K562 (cell line): ENCODE data around the gene ZNF800. TPM values are rescaled to one million over a fixed set of nuclear protein-coding genes. Genes with fewer than 3 reads are reported as not detected.

Experiments used
- CBX5 ChIP-seq: IDR thresholded peaks from 2 replicates; pipeline ENCODE4 v1.6.1; 2014; ENCODE audit warnings: low read depth, borderline replicate concordance
- ELF1 ChIP-seq: fragments of 200-800 bp; sonication (Bioruptor generic); IDR thresholded peaks from 2 replicates; pipeline ENCODE4 v1.6.1; 2016; ENCODE audit warnings: missing genetic modification characterization, missing compliant biosample characterization
- FOXP4 ChIP-seq: sonication (generic); formaldehyde crosslinking; IDR thresholded peaks from 2 replicates; pipeline ENCODE4 v1.8.0; 2022; ENCODE audit warnings: mild to moderate bottlenecking, missing genetic modification reagents, borderline replicate concordance
- GTF2B ChIP-seq: IDR thresholded peaks from 2 replicates; pipeline ENCODE4 v1.6.1; 2011; ENCODE audit not compliant: insufficient read length; ENCODE audit errors: extremely low read depth
- HMG20A ChIP-seq: fragments of 450-650 bp; formaldehyde crosslinking; conservative IDR thresholded peaks from 2 replicates; pipeline ENCODE4 v1.4.0; 2020; ENCODE audit warnings: mild to moderate bottlenecking, mixed read lengths
- HNRNPL ChIP-seq: fragments of 200-400 bp; formaldehyde crosslinking; IDR thresholded peaks from 2 replicates; pipeline ENCODE4 v1.6.1; 2017; ENCODE audit warnings: low read depth, mild to moderate bottlenecking, low read length
- KDM1A ChIP-seq, 2 experiments: fragments of 450-650 bp; IDR thresholded peaks; 2 replicates each; pipeline ENCODE4 v1.6.1; 2016; ENCODE audit warnings: mild to moderate bottlenecking in 2 of 2
- KLF6 ChIP-seq: fragments of 250-450 bp; sonication (Bioruptor Pico); IDR thresholded peaks from 2 replicates; pipeline ENCODE4 v1.4.0; 2020; ENCODE audit warnings: mild to moderate bottlenecking, moderate library complexity, borderline replicate concordance
- NCOA4 ChIP-seq: fragments of 450-650 bp; IDR thresholded peaks from 2 replicates; pipeline ENCODE4 v1.6.1; 2018; ENCODE audit warnings: mild to moderate bottlenecking; ENCODE audit not compliant: partially characterized antibody
- RBBP5 ChIP-seq: fragments of 200-600 bp; sonication (generic); IDR thresholded peaks from 2 replicates; pipeline ENCODE4 v1.6.1; 2012; ENCODE audit warnings: borderline replicate concordance, mild to moderate bottlenecking, low read length, control low read depth, inconsistent platforms; ENCODE audit not compliant: insufficient read depth, poor library complexity, severe bottlenecking
- REST ChIP-seq, 2 experiments: fragments of 450-650 bp; formaldehyde crosslinking in 1 of 2; IDR thresholded peaks; 2 replicates each; pipeline versions ENCODE4 v1.4.0 to v1.6.1; 2014 to 2020; ENCODE audit warnings: mild to moderate bottlenecking in 2 of 2, borderline replicate concordance in 1 of 2, low read depth in 1 of 2
- SNAPC5 ChIP-seq: fragments of 250-450 bp; sonication (Bioruptor Pico); IDR thresholded peaks from 2 replicates; pipeline ENCODE4 v1.8.0; 2021; ENCODE audit warnings: moderate library complexity, mild to moderate bottlenecking, inconsistent platforms
- SRSF9 ChIP-seq: fragments of 200-400 bp; formaldehyde crosslinking; IDR thresholded peaks from 2 replicates; pipeline ENCODE4 v1.6.1; 2017; ENCODE audit warnings: low read depth, low read length, borderline replicate concordance
- ZBED1 ChIP-seq: IDR thresholded peaks from 2 replicates; pipeline ENCODE4 v1.6.1; 2014
- ZFP91 ChIP-seq: sonication (generic); formaldehyde crosslinking; IDR thresholded peaks from 2 replicates; pipeline ENCODE4 v1.8.0; 2022; ENCODE audit warnings: mild to moderate bottlenecking, missing genetic modification reagents
- ZNF778 ChIP-seq: fragments of 450-650 bp; formaldehyde crosslinking; IDR thresholded peaks from 2 replicates; pipeline ENCODE4 v1.4.0; 2020; ENCODE audit warnings: mild to moderate bottlenecking, moderate library complexity
- polyA plus RNA-seq, 8 experiments: library from polyadenylated mRNA; depleted of rRNA in 4 of 8; stranded (reverse) in 5 of 8; unstranded in 3 of 8; fragments of >200 nt; fragmentation: Nextera tagmentation in 2 of 8; fragmentation: Illumina TruSeq in 1 of 8; extraction: Ambion mirVana in 2 of 8; extraction: Trizol in 1 of 8; gene quantifications; 2 replicates each; pipeline versions ENCODE4 v1.2.1 to v1.2.3, GENCODE V29; 2011 to 2014; ENCODE audit warnings: inconsistent platforms in 1 of 8, missing spikeins in 1 of 8
- total RNA-seq, 7 experiments: library from RNA; depleted of rRNA in 6 of 7; stranded (reverse); fragments of >200 nt in 6 of 7; fragmentation: Illumina TruSeq in 2 of 7; extraction: Trizol in 2 of 7; gene quantifications; 2 replicates each; pipeline versions ENCODE4 v1.2.1 to v1.2.3, GENCODE V29; 2011 to 2021; ENCODE audit warnings: low replicate concordance in 1 of 7

The ZNF800 gene
- total and polyA plus RNA-seq, 9 of the 15 experiments (the other 6 are each of a cell fraction or from before 2014, with no cell fraction given) = 7.5 to 58.3 (median 33.4) TPM

- no peak for TF ChIP-seq GTF2B
- no peak; the same call in 1 of the 2 replicates for TF ChIP-seq ZBED1
- TF ChIP-seq FOXP4 (CRISPR knock-in tag) = peak; percentile 61; the same call in 1 of the 2 replicates
- TF ChIP-seq HNRNPL = peak; percentile 49; the same call in 1 of the 2 replicates
- TF ChIP-seq HMG20A = no peak
- no peak for TF ChIP-seq SRSF9
- TF ChIP-seq RBBP5 = peak; percentile 85
- peak; percentile 76 for TF ChIP-seq ELF1 (tag)
- TF ChIP-seq NCOA4 = no peak
- no peak for TF ChIP-seq REST (IDR thresholded peaks at IDR 0.05; ENCODE audit: borderline replicate concordance)
- no peak for TF ChIP-seq REST (CRISPR knock-in tag; IDR thresholded peaks at IDR 0.05; ENCODE audit: low read depth)
- no peak for TF ChIP-seq ZFP91
- TF ChIP-seq ZNF778 (CRISPR knock-in tag) = no peak
- TF ChIP-seq KDM1A (IDR thresholded peaks at IDR 0.05) = no peak
- no peak for TF ChIP-seq SNAPC5 (CRISPR knock-in tag)
- no peak for TF ChIP-seq CBX5
- TF ChIP-seq KLF6 = no peak
Observed at GRCh38 chr7:127392182-127392565, 334 bp downstream of the ZNF800 start (continued).
